GM19240 (cell line): ENCODE measurements around the gene LHFPL3.
"Not testable (repeated sequence)": the region's sequence is repeated elsewhere in the genome, so short reads cannot be mapped to it uniquely, and the experiment has no call there.

ENCODE experiments used
- DNase-seq: peaks from one replicate; pipeline ENCODE4 v3.0.0; 2011; ENCODE audit warnings: low spot score; ENCODE audit not compliant: insufficient read length

Gene LHFPL3

GRCh38 chr7:104584620-104585019 is 256.2 kb downstream of the LHFPL3 start:
- no peak for DNase-seq

GRCh38 chr7:104595591-104595990 is 267.2 kb downstream of the LHFPL3 start:
- not testable (repeated sequence) for DNase-seq

- DNase-seq = no peak
These were observed 275.6 kb downstream of the LHFPL3 start for GRCh38 chr7:104603957-104604356.

GRCh38 chr7:104604706-104605105 is 276.3 kb downstream of the LHFPL3 start:
- DNase-seq = no peak

- DNase-seq = no peak
These were observed 292.9 kb downstream of the LHFPL3 start for GRCh38 chr7:104621321-104621720.

- no peak for DNase-seq
These were observed 297.6 kb downstream of the LHFPL3 start for GRCh38 chr7:104625956-104626355.

- no peak for DNase-seq
These were observed 299.1 kb downstream of the LHFPL3 start for GRCh38 chr7:104627516-104627915.

- no peak for DNase-seq
These were observed 299.6 kb downstream of the LHFPL3 start for GRCh38 chr7:104628017-104628416.

GRCh38 chr7:104629408-104629807 is 301.0 kb downstream of the LHFPL3 start:
- DNase-seq = no peak

- DNase-seq = no peak
These were observed 312.1 kb downstream of the LHFPL3 start for GRCh38 chr7:104640506-104640905.

- DNase-seq = no peak
These were observed 314.2 kb downstream of the LHFPL3 start for GRCh38 chr7:104642560-104642959.

- DNase-seq = no peak
These were observed 315.3 kb downstream of the LHFPL3 start for GRCh38 chr7:104643587-104644217.

- no peak for DNase-seq
These were observed 322.7 kb downstream of the LHFPL3 start for GRCh38 chr7:104650991-104651640.

- no peak for DNase-seq
These were observed 324.0 kb downstream of the LHFPL3 start for GRCh38 chr7:104652434-104652833.

GRCh38 chr7:104652865-104653264 is 324.5 kb downstream of the LHFPL3 start:
- DNase-seq = no peak

- DNase-seq = no peak
These were observed 325.5 kb downstream of the LHFPL3 start for GRCh38 chr7:104653825-104654401.

- DNase-seq = no peak
These were observed 327.2 kb downstream of the LHFPL3 start for GRCh38 chr7:104655592-104655991.

- no peak for DNase-seq
These were observed 328.1 kb downstream of the LHFPL3 start for GRCh38 chr7:104656467-104656866.

- DNase-seq = no peak
These were observed 328.7 kb downstream of the LHFPL3 start for GRCh38 chr7:104657134-104657533.

GRCh38 chr7:104661575-104661974 is 333.2 kb downstream of the LHFPL3 start:
- DNase-seq = no peak

- no peak for DNase-seq
These were observed 336.2 kb downstream of the LHFPL3 start for GRCh38 chr7:104664648-104665047.

- DNase-seq = no peak
These were observed 349.2 kb downstream of the LHFPL3 start for GRCh38 chr7:104677587-104677986.

GRCh38 chr7:104679085-104679484 is 350.7 kb downstream of the LHFPL3 start:
- DNase-seq = no peak
